Heart left ventricle (tissue), 16 donors: ENCODE results near the gene LGALS7. TPM values are rescaled to one million over a fixed set of nuclear protein-coding genes. Genes with fewer than 3 reads are reported as not detected.

ENCODE experiments used
- ATAC-seq, 4 donors: fragments of 200-7000 bp; cut with Tn5 transposase; one replicate each; pipeline ENCODE4 v1.9.1; 2020 to 2022; ENCODE audit warnings: moderate library complexity in 4 of 4, mild to moderate bottlenecking in 3 of 4, moderate number of reproducible peaks in 1 of 4
- DNase-seq, 5 donors: peaks; one replicate each; pipeline ENCODE4 v3.0.0-alpha.2; 2020
- H3K27ac ChIP-seq, 12 donors: fragments of 200-600 bp; sonication (generic) in 4 of 12; one replicate each; pipeline versions ENCODE4 v1.5.0 to v1.8.0; 2016 to 2022; ENCODE audit warnings: mild to moderate bottlenecking in 2 of 12
- H3K27me3 ChIP-seq, 9 donors: fragments of 200-600 bp; sonication (generic) in 2 of 9; one replicate each; pipeline versions ENCODE4 v1.5.1 to v1.8.0; 2016 to 2022; ENCODE audit warnings: mild to moderate bottlenecking in 3 of 9
- H3K36me3 ChIP-seq, 9 donors: fragments of 200-600 bp; sonication (generic) in 2 of 9; one replicate each; pipeline versions ENCODE4 v1.5.0 to v1.8.0; 2018 to 2022; ENCODE audit warnings: mild to moderate bottlenecking in 2 of 9
- H3K4me1 ChIP-seq, 12 donors: fragments of 200-600 bp; sonication (generic) in 4 of 12; one replicate each; pipeline versions ENCODE4 v1.5.0 to v1.8.0; 2016 to 2022; ENCODE audit warnings: mild to moderate bottlenecking in 3 of 12
- H3K4me3 ChIP-seq, 12 donors: fragments of 200-600 bp; sonication (generic) in 4 of 12; one replicate each; pipeline versions ENCODE4 v1.5.0 to v1.8.0; 2017 to 2022; ENCODE audit warnings: mild to moderate bottlenecking in 9 of 12, moderate library complexity in 4 of 12
- H3K9me3 ChIP-seq, 12 donors: fragments of 200-600 bp; sonication (generic) in 4 of 12; one replicate each; pipeline versions ENCODE4 v1.5.0 to v1.8.0; 2016 to 2022; ENCODE audit warnings: mild to moderate bottlenecking in 1 of 12
- POLR2A ChIP-seq, 2 donors: fragments of 450-650 bp; IDR thresholded peaks; one replicate each; pipeline ENCODE4 v1.6.1; 2017; ENCODE audit warnings: antibody characterized with exemption in 2 of 2, mild to moderate bottlenecking in 2 of 2, moderate library complexity in 2 of 2
- WGBS, 4 donors: extraction: QIAGEN DNeasy Blood & Tissue Kit in 2 of 4; methylation state at CpG; one replicate each; pipeline versions ENCODE4 v1.1.5 to v1.1.7; 2013 to 2018; 5-methylcytosine and 5-hydroxymethylcytosine counted together
- intact Hi-C, 10 donors: fragments of 100-400 bp; cut with DNase I; formaldehyde crosslinking; loops; one replicate each; pipeline versions ENCODE4 v1.11.1 to v1.14.2; 2022
- polyA plus RNA-seq, 2 donors: library from polyadenylated mRNA; stranded (reverse); fragments of 200-250 nt; gene quantifications; one replicate each; pipeline ENCODE4 v1.2.3, GENCODE V29; 2013
- total RNA-seq, 9 donors: library from RNA; depleted of rRNA in 2 of 9; stranded (reverse); fragments of >200 nt in 2 of 9; fragmentation: NEBNext Ultra II Directional in 3 of 9; extraction: Animal tissue kit (Norgen Biotek cat#: 25700) in 3 of 9; gene quantifications; one replicate each; pipeline versions ENCODE4 v1.1.0 to v1.2.4, GENCODE V29; 2016 to 2023
- TF ChIP-seq, protein P1 (sequence below), 12 donors: fragments of 200-600 bp; sonication (generic) in 4 of 12; IDR thresholded peaks; one replicate each; pipeline versions ENCODE4 v1.5.0 to v1.8.0; 2018 to 2022; ENCODE audit warnings: antibody characterized with exemption in 12 of 12, mild to moderate bottlenecking in 5 of 12
- donor health status: ischemic (EF 13 %, LVEDD 7.1; RV severe dilation, severe dysfunction).
- donor health status: healthy with polysubstance abuse.
- donor health status: DM: no; HTN: yes; CAD: no.
- donor health status: DM: no; HTN: no; CAD: no.
- donor health status: ischemic (EF 25% LVEDD 6.9; RV normal size, moderate dysfunction).
- donor health status: ischemic (EF 25% LVEDD 5.7; RV mildly dilated, moderate dysfunction).
- donor health status: healthy.
- donor health status: DM: yes; HTN: yes; CAD: no.
- donor health status: ischemic (EF 35%, LVEDD 5.7; RV mildly dilated, moderate dysfunction).
- donor health status: nonischemic (EF 11% LVEDD 7.7; RV severe dilation, severe dysfunction).
- donor health status: DM: yes; HTN: yes; CAD: no.
- donor health status: PGD.
- donor health status: ischemic (EF 29% LVEDD 5.4; RV normal size, mild dysfunction).
- donor health status: nonischemic (EF 23%, LVEDD 6.1; RV moderate dilation, normal function).

The LGALS7 gene
- total and polyA plus RNA-seq, 11 donors: 0.33 TPM; not detected in 10

DNA sequence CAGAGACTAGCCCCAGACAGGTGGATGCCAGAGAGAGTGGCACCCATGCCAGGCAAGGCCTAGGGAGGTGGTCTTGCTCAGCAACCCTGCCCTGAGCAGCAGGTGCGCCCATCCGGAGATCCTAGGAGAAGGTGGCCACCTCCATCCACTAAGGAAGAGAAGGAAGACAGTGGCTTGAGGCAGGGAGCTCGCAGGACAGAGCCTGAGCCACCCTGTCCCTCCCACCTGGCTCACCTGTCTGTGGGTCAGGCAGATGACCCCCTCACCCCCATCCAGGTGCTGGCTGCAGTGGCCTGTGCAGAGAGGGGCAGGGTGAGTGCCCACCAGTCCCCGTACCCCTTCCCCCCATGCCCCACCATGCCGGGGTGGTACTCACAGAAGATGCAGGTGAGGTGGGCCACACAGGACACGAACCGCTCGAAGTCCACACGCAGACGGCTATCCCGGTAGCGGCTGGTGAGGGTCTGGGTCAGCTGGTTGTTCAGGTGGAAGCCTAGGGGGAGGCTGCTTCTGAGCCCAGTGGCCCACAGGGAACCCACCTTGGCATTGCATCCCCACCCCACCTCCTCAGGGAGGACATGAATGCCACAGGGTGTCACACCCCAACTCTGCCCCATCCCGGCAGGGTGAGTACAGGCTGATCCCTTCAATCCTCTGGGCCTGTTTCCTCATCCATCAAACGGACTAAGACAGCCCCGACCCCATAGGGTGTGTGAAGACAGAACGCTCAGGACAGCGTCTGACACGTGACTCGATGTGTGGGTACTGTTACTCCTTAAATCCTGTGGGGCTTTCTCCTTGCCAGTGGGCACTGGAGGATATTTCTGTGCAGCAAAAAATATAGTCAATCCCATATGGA, 42.4 kb downstream of the LGALS7 start:
- intact Hi-C loops: loop anchor here in 5 of 10 donors (5.0 to 10.0 kb wide), 6 partner anchors 36 to 201 kb away; partner anchors contain the start of genes MRPS12 (in 2 of the 5), SARS2 (in 2 of the 5) and HNRNPL (in 1 of the 5)
- Histone ChIP-seq H3K27me3 (no peaks in the 10 kb centered on the region), H3K9me3 (no peaks in the 10 kb centered on the region), H3K27ac (peak overlapping the region in 8 of 12 donors; percentile 41 to 79 (median 67)), H3K4me3 (no peak overlapping the region), H3K4me1 (peaks cover 7 to 67% (median 40%) of the 10 kb centered on the region in 12 donors), H3K36me3 (peaks cover 0 to 60% (median 54%) of the 10 kb centered on the region in 9 donors)
- TF ChIP-seq POLR2A (IDR thresholded peaks at IDR 0.05): no peak
- ATAC-seq (no peak), DNase-seq (peak in 3 of 5 donors; percentile 26 to 61 (median 28))
- 82 to 91% (median 88%) methylated on average over 12 to 19 of the region's 19 CpGs for WGBS, 4 donors

DNA sequence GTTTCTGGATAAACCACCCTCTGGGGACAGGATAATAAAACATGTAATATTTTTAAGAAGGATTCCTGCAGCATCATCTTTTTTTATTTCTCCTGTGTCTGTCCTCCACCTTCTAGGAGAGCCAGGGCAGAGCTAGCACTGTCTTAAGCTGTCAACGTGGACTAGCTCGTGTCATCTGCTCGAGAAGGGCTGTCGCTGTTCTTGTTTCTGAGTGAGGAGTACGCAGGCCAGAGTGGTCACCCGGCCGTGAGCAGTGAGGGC, 42.9 kb downstream of the LGALS7 start:
- peaks cover under 1 to 65% (median 60%) of the 10 kb centered on the region in 9 donors for H3K36me3 ChIP-seq
- DNase-seq (no peak), ATAC-seq (no peak)
- H3K4me1 ChIP-seq: peaks cover 7 to 68% (median 42%) of the 10 kb centered on the region in 12 donors
- TF ChIP-seq POLR2A (IDR thresholded peaks at IDR 0.05): no peak
- TF ChIP-seq, protein P1, sequence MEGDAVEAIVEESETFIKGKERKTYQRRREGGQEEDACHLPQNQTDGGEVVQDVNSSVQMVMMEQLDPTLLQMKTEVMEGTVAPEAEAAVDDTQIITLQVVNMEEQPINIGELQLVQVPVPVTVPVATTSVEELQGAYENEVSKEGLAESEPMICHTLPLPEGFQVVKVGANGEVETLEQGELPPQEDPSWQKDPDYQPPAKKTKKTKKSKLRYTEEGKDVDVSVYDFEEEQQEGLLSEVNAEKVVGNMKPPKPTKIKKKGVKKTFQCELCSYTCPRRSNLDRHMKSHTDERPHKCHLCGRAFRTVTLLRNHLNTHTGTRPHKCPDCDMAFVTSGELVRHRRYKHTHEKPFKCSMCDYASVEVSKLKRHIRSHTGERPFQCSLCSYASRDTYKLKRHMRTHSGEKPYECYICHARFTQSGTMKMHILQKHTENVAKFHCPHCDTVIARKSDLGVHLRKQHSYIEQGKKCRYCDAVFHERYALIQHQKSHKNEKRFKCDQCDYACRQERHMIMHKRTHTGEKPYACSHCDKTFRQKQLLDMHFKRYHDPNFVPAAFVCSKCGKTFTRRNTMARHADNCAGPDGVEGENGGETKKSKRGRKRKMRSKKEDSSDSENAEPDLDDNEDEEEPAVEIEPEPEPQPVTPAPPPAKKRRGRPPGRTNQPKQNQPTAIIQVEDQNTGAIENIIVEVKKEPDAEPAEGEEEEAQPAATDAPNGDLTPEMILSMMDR (IDR thresholded peaks at IDR 0.05): no peak
- WGBS, 4 donors: 83 to 89% (median 86%) methylated on average over 7 of the region's 7 CpGs
- no peak overlapping the region for H3K4me3 ChIP-seq
- H3K9me3 ChIP-seq: no peaks in the 10 kb centered on the region
- H3K27me3 ChIP-seq: no peaks in the 10 kb centered on the region
- H3K27ac ChIP-seq: peak overlapping the region in 2 of 12 donors; percentile 60 to 79
- intact Hi-C loops: loop anchor here in 5 of 10 donors (5.0 to 10.0 kb wide), 6 partner anchors 37 to 202 kb away; partner anchors contain the start of genes MRPS12 (in 2 of the 5), SARS2 (in 2 of the 5) and HNRNPL (in 1 of the 5)

DNA sequence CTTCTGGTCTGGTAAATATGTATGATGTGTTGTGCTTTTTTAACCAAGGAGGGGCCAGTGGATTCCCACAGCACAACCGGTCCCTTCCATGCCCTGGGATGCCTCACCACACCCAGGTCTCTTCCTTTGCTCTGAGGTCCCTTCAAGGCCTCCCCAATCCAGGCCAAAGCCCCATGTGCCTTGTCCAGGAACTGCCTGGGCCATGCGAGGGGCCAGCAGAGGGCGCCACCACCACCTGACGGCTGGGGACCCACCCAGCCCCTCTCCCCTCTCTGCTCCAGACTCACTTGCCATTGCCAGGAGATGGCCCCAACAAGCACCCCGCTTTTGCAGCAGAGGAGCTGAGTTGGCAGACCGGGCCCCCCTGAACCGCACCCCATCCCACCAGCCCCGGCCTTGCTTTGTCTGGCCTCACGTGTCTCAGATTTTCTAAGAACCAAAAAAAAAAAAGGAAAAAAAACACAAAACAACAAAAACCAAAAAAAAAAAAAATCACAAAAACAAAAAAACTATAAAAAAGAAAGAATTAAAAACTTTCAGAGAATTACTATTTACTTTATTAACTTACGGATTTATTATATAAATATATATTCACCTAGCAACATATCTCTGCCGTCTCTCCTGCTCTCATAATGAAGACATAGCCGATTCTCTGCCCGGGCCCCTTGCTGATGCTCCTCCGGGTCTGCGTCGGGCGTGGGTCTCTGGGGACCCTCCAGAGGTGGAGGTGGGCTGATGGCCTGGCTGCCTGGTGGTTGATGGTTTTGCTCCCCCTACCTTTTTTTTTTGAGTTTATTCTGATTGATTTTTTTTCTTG, 43.5 kb downstream of the LGALS7 start:
- peak; percentile 33 to 47 (median 38) for ATAC-seq
- Histone ChIP-seq H3K27me3 (no peaks in the 10 kb centered on the region), H3K4me1 (peaks cover 7 to 67% (median 40%) of the 10 kb centered on the region in 12 donors), H3K4me3 (no peak overlapping the region), H3K9me3 (no peaks in the 10 kb centered on the region), H3K36me3 (peaks cover 3 to 70% (median 65%) of the 10 kb centered on the region in 9 donors), H3K27ac (peak overlapping the region in 10 of 12 donors; percentile 45 to 80 (median 74))
- WGBS, 4 donors: 69 to 72% (median 70%) methylated on average over 17 of the region's 17 CpGs
- DNase-seq: peak; percentile 58 to 87 (median 78)
- TF ChIP-seq POLR2A (IDR thresholded peaks at IDR 0.05): no peak
- TF ChIP-seq, protein P1 (IDR thresholded peaks at IDR 0.05): peak; percentile 66 to 90 (median 76)
- intact Hi-C loops: loop anchor here in 6 of 10 donors (5.0 to 10.0 kb wide), 10 partner anchors 37 to 202 kb away; partner anchors contain the start of genes MRPS12 (in 2 of the 6), SARS2 (in 2 of the 6), ECH1 (in 1 of the 6) and HNRNPL (in 1 of the 6)

DNA sequence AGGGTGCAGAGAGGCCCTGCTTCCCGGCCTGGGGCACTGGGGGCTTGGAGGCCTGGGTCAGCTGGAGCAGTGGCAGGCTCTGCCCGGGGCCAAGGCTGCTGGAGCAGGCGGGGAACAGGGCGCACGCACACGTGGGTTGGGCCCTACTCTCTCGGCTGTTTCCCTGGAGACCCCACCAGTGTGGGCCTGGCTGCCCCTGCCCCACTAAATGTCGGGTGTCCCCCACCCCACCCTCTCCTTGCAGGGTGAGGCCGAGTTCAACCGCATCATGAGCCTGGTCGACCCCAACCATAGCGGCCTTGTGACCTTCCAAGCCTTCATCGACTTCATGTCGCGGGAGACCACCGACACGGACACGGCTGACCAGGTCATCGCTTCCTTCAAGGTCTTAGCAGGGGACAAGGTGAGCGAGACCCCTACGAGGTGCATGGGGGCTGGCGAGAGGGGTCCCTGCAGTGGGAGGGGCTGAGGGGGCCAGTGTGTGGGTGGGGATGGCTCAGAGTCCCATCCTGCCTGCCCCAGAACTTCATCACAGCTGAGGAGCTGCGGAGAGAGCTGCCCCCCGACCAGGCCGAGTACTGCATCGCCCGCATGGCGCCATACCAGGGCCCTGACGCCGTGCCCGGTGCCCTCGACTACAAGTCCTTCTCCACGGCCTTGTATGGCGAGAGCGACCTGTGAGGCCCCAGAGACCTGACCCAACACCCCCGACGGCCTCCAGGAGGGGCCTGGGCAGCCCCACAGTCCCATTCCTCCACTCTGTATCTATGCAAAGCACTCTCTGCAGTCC, 44.4 kb downstream of the LGALS7 start:
- Histone ChIP-seq H3K9me3 (no peaks in the 10 kb centered on the region), H3K27ac (peak overlapping the region; percentile 31 to 80 (median 72)), H3K4me3 (no peak overlapping the region), H3K27me3 (no peaks in the 10 kb centered on the region), H3K4me1 (peaks cover 7 to 67% (median 35%) of the 10 kb centered on the region in 12 donors), H3K36me3 (peaks cover 3 to 80% (median 75%) of the 10 kb centered on the region in 9 donors)
- peak; percentile 11 to 56 (median 32) for DNase-seq
- intact Hi-C loops: loop anchor here in 2 of 10 donors (5.0 to 10.0 kb wide), 4 partner anchors 106 to 184 kb away; partner anchors contain the start of gene ECH1 (in 1 of the 2)
- no peak for ATAC-seq
- TF ChIP-seq, protein P1 (IDR thresholded peaks at IDR 0.05): no peak
- TF ChIP-seq POLR2A (IDR thresholded peaks at IDR 0.05): no peak
- WGBS, 4 donors: 76 to 83% (median 76%) methylated on average over 27 to 37 of the region's 37 CpGs
